ENCODE data around the gene MRAS.

GRCh38 chr3:138348754-138349739 lies 668 bp downstream of the MRAS start:
- TF ChIP-seq POLR2AphosphoS5 (IDR thresholded peaks at IDR 0.05) (no peak), CTCF (IDR thresholded peaks at IDR 0.05; ENCODE audit: poor library complexity, severe bottlenecking) (no peak), RAD21 (conservative IDR thresholded peaks at IDR 0.05) (no peak), SMC3 (conservative IDR thresholded peaks at IDR 0.05; ENCODE audit: poor library complexity) (no peak), EZH2 (IDR thresholded peaks at IDR 0.05; ENCODE audit: borderline replicate concordance, insufficient read depth, low read length, poor library complexity, severe bottlenecking) (no peak), TAF1 (IDR thresholded peaks at IDR 0.05; ENCODE audit: low read depth) (no peak), EP300 (conservative IDR thresholded peaks at IDR 0.05; ENCODE audit: poor library complexity, severe bottlenecking) (no peak), REST (IDR thresholded peaks at IDR 0.05; ENCODE audit: borderline replicate concordance) (no peak)
